ENCODE data around the gene STARD13. TPM values are rescaled to one million over a fixed set of nuclear protein-coding genes. Genes with fewer than 3 reads are reported as not detected.

STARD13 gene
- polyA plus RNA-seq, 3 donors from 2014 or later = not detected

- Mint-ChIP-seq H3K36me3 (no peaks in the 10 kb centered on the region), H3K27ac (no peak overlapping the region), H3K4me3 (no peak overlapping the region), H3K9me3 (no peaks in the 10 kb centered on the region), H3K27me3 (ENCODE audit: low read depth in 3 of 3) (peaks cover 0 to under 1% (median 0%) of the 10 kb centered on the region in 3 donors), H3K4me1 (no peaks in the 10 kb centered on the region)
- DNase-seq = no peak
Observed at GRCh38 chr13:33262594-33262993, 23.0 kb downstream of the STARD13 start.

DNA sequence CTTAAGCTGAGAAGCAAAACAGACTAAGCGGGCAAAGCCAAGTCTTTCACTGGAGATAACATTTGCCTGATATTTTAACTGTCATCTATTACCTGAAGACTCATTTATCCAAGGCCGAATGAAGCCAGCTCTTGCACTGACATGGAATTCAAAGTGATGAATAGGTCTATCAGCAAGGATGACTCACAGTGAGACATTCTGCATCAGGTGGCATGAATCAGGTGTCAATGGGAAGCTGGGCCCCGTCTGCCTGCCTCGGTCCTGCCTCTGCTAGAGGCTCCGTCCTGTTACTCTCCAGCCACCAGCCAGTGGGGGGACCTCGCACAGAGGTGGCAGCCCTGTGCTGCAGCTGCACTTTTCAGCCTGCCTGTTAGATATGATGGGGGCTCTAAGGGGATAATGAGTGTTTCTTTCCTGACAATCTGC, 23.5 kb downstream of the STARD13 start:
- Mint-ChIP-seq H3K36me3 (no peaks in the 10 kb centered on the region), H3K4me1 (no peaks in the 10 kb centered on the region), H3K9me3 (no peaks in the 10 kb centered on the region), H3K4me3 (no peak overlapping the region), H3K27ac (no peak overlapping the region), H3K27me3 (ENCODE audit: low read depth in 3 of 3) (no peaks in the 10 kb centered on the region)
- DNase-seq = no peak

GRCh38 chr13:33261387-33262061, 24.0 kb downstream of the STARD13 start:
- Mint-ChIP-seq H3K27ac (no peak overlapping the region), H3K9me3 (no peaks in the 10 kb centered on the region), H3K4me3 (no peak overlapping the region), H3K27me3 (ENCODE audit: low read depth in 3 of 3) (no peaks in the 10 kb centered on the region), H3K4me1 (no peaks in the 10 kb centered on the region), H3K36me3 (no peaks in the 10 kb centered on the region)
- no peak for DNase-seq

DNA sequence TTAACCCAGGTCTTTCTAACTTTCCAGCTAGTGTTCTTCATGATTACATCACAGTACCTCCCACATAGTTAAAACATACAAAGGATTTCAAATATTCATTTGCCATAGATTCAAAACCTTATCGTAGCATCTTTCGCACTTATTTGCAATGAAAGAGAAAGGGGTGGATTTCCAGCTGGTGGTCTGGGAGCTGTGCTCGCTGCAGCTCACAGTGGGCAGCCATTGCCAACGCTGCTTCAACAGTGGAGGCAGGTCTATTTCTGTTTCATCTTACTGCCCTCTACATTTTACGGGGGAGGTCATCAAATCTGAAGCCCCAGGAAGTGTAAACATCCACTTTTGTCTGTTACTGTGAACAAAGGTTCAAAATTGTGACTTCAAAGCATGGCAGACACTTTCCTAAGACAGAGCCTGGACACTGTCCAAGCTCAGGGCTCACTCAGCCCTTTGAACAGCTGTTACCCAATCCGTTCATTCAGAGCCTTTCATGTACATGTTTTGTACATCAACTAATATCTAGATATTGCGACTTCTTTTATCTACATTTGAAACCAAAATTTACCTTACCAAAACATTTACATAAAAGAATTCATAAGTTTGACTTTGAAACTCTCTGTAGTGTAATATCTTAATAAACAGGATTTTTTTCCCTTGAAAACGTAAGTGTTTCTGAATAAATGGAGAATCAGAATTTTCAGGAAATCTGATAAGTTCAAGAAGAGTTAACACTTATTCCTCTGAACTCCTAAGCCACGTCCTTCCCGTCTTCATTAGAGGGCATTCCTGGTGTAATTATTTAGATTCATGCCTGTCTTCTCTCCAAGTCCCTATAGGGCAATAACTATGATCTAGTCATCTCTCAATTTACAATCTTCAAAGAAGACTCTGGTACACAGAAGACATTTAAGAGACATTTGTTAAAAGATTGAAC, 25.1 kb downstream of the STARD13 start:
- Mint-ChIP-seq H3K9me3 (no peaks in the 10 kb centered on the region), H3K36me3 (no peaks in the 10 kb centered on the region), H3K4me1 (no peaks in the 10 kb centered on the region), H3K27me3 (ENCODE audit: low read depth in 3 of 3) (no peaks in the 10 kb centered on the region), H3K4me3 (no peak overlapping the region), H3K27ac (no peak overlapping the region)
- DNase-seq = no peak

DNA sequence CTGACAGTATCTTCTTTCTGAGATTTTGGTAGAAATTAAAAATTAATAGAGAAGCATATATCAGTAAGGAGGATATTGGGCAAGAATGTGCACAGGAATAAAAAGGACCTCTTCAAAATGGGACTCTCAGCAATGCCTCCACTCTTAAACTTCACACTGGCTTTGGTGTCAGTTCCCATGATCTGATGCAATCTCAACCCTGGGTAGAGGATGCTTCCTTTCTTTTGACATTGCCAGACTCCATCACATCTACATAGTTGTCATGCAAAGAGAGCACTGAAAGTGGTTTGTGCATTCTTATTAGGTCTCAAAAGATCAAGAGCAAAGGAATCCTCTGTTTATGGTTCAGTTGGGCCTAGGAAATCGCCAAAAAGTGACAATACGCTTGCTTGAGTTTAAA, 26.3 kb downstream of the STARD13 start:
- Mint-ChIP-seq H3K27ac (no peak overlapping the region), H3K36me3 (no peaks in the 10 kb centered on the region), H3K27me3 (ENCODE audit: low read depth in 3 of 3) (no peaks in the 10 kb centered on the region), H3K4me3 (no peak overlapping the region), H3K9me3 (no peaks in the 10 kb centered on the region), H3K4me1 (no peaks in the 10 kb centered on the region)
- no peak for DNase-seq

GRCh38 chr13:33258808-33259193, 26.8 kb downstream of the STARD13 start:
- Mint-ChIP-seq H3K27me3 (ENCODE audit: low read depth in 3 of 3) (no peaks in the 10 kb centered on the region), H3K27ac (no peak overlapping the region), H3K9me3 (peaks cover 0 to 2% (median 0%) of the 10 kb centered on the region in 6 donors), H3K36me3 (no peaks in the 10 kb centered on the region), H3K4me3 (no peak overlapping the region), H3K4me1 (no peaks in the 10 kb centered on the region)
- DNase-seq = no peak

GRCh38 chr13:33257841-33258807, 27.4 kb downstream of the STARD13 start:
- Mint-ChIP-seq H3K36me3 (no peaks in the 10 kb centered on the region), H3K4me1 (no peaks in the 10 kb centered on the region), H3K27ac (no peak overlapping the region), H3K4me3 (no peak overlapping the region), H3K9me3 (peaks cover 0 to 2% (median 0%) of the 10 kb centered on the region in 6 donors), H3K27me3 (ENCODE audit: low read depth in 3 of 3) (no peaks in the 10 kb centered on the region)
- no peak for DNase-seq

- Mint-ChIP-seq H3K36me3 (no peaks in the 10 kb centered on the region), H3K4me1 (no peaks in the 10 kb centered on the region), H3K27me3 (ENCODE audit: low read depth in 3 of 3) (no peaks in the 10 kb centered on the region), H3K4me3 (no peak overlapping the region), H3K27ac (no peak overlapping the region), H3K9me3 (peaks cover 0 to 2% (median 0%) of the 10 kb centered on the region in 6 donors)
- no peak for DNase-seq
Observed at GRCh38 chr13:33256148-33256840, 29.3 kb downstream of the STARD13 start.

GRCh38 chr13:33252135-33252534, 33.4 kb downstream of the STARD13 start:
- Mint-ChIP-seq H3K4me3 (no peak overlapping the region), H3K27ac (no peak overlapping the region), H3K4me1 (no peaks in the 10 kb centered on the region), H3K36me3 (no peaks in the 10 kb centered on the region), H3K9me3 (peaks cover 0 to 9% (median 0%) of the 10 kb centered on the region in 6 donors), H3K27me3 (ENCODE audit: low read depth in 3 of 3) (peaks cover 0 to 1% (median 0%) of the 10 kb centered on the region in 3 donors)
- DNase-seq = no peak

- peaks cover 0 to 1% (median 0%) of the 10 kb centered on the region in 3 donors for H3K27me3 Mint-ChIP-seq (ENCODE audit: low read depth in 3 of 3)
- no peaks in the 10 kb centered on the region for H3K4me1 Mint-ChIP-seq
- DNase-seq = no peak
- H3K9me3 Mint-ChIP-seq = peaks cover 0 to 9% (median 0%) of the 10 kb centered on the region in 6 donors
- no peak overlapping the region for H3K27ac Mint-ChIP-seq
- no peaks in the 10 kb centered on the region for H3K36me3 Mint-ChIP-seq
- no peak overlapping the region for H3K4me3 Mint-ChIP-seq
Observed at GRCh38 chr13:33251131-33251661, 34.4 kb downstream of the STARD13 start.

DNA sequence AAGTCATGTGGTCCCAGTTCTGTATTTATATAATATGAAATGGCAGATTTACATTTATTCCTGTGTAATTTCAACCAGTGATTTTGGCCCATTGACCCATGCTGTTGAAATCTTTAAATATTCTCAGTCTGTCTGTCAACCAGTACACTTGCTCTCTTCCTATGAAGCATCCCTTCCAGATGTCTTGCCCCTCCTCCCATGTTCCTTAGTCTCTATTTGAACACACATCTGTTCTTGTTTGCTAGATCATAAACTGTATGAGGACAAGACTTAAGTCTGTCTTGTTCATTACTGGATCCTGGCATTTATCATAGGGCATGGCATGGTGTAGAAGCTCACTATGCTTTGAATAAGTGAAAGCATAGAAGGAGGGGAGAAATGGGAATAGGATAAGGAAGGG, 34.9 kb downstream of the STARD13 start:
- Mint-ChIP-seq H3K9me3 (peaks cover 0 to 9% (median 0%) of the 10 kb centered on the region in 6 donors), H3K27me3 (ENCODE audit: low read depth in 3 of 3) (peaks cover 0 to 1% (median 0%) of the 10 kb centered on the region in 3 donors), H3K4me1 (no peaks in the 10 kb centered on the region), H3K36me3 (no peaks in the 10 kb centered on the region), H3K27ac (no peak overlapping the region), H3K4me3 (no peak overlapping the region)
- no peak for DNase-seq

DNA sequence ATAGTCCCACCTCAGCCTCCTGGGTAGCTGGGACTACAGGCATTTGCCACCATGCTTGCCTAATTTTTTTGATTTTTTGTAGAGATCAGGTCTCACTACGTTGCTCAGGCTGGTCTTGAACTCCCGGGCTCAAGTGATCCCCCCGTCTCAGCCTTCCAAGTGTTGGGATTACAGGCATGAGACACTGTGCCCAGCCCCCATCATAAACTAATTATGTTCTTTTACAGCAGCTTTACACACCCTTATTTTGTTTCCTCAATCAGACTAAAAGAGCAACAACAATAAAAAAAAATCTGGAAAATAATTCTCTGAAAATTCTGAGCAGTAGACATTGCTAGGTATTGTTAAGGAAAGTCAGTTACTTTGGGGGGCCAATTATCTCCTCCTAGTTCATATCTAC, 35.7 kb downstream of the STARD13 start:
- H3K27me3 Mint-ChIP-seq (ENCODE audit: low read depth in 3 of 3) = peaks cover 0 to 1% (median 0%) of the 10 kb centered on the region in 3 donors
- no peak overlapping the region for H3K4me3 Mint-ChIP-seq
- H3K9me3 Mint-ChIP-seq = peaks cover 0 to 9% (median 0%) of the 10 kb centered on the region in 6 donors
- H3K27ac Mint-ChIP-seq = no peak overlapping the region
- no peaks in the 10 kb centered on the region for H3K36me3 Mint-ChIP-seq
- DNase-seq = no peak
- H3K4me1 Mint-ChIP-seq = no peaks in the 10 kb centered on the region

- no peak overlapping the region for H3K27ac Mint-ChIP-seq
- no peak overlapping the region for H3K4me3 Mint-ChIP-seq
- no peak for DNase-seq
- H3K27me3 Mint-ChIP-seq (ENCODE audit: low read depth in 3 of 3) = peaks cover 0 to 1% (median 0%) of the 10 kb centered on the region in 3 donors
- no peaks in the 10 kb centered on the region for H3K4me1 Mint-ChIP-seq
- H3K9me3 Mint-ChIP-seq = peaks cover 0 to 13% (median 0%) of the 10 kb centered on the region in 6 donors
- H3K36me3 Mint-ChIP-seq = no peaks in the 10 kb centered on the region
Observed at GRCh38 chr13:33249066-33249465, 36.5 kb downstream of the STARD13 start.

Measured in immature natural killer cell (primary cell).